GM18511 (cell line): Measurements from ENCODE around the gene DSEL.

ENCODE experiments used
- ATAC-seq: cut with Tn5 transposase; IDR thresholded peaks from one replicate; pipeline ENCODE4 v1.9.1; 2021; ENCODE audit warnings: mild to moderate bottlenecking, moderate library complexity; ENCODE audit not compliant: unreplicated experiment

The DSEL gene

DNA sequence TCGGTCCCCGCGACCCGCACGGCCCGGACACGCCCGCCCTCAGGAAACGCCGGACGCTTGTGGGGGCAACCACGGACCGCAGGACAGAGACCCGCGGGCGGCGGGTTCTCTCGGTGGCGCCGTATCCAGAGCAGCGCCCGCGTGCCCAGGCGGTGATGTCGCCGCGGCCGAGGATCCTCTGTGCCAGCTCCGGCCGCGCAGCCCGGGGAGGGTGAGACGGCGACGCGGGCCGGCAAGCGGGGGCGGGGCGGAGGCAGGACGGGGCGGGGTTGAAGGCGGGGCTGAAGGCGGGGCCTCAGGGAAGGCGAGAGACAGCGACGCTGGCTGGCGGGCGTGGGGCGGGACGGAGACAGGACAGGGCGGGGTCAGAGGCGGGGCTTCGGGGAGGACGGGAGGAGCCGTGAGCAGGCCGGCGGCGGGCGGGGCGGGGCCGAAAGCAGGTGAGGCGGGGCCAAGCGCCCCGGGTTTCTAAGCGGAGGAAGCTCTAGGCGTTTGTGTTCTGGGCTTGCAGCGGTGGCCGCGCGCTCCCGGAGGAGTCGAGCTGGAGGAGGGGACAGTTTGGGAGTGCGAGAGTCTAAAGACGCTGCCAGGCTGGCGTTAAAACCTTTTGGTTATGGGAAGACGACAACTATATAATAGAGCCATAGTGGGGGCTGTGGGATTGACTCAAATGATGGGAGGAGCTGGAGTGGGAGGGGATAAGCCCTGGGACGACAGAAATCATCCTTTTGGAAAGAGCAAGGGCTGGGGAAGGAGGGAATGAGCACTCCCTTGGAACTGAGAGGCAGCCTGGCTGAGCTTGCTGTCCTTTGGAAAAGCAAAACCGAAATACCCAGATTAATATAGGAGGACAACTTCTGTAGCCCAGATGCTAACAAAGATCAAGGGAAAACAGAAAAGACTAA, at the start of gene DSEL:
DSEL (minus strand) TSS at position 182 of the 905 bp plus-strand sequence. CDS start 2,112 bp downstream, outside the sequence.
- peak; percentile 93 for ATAC-seq

- ATAC-seq, result no peak
These were observed 36.9 kb upstream of the DSEL start for GRCh38 chr18:67553437-67553836.

DNA sequence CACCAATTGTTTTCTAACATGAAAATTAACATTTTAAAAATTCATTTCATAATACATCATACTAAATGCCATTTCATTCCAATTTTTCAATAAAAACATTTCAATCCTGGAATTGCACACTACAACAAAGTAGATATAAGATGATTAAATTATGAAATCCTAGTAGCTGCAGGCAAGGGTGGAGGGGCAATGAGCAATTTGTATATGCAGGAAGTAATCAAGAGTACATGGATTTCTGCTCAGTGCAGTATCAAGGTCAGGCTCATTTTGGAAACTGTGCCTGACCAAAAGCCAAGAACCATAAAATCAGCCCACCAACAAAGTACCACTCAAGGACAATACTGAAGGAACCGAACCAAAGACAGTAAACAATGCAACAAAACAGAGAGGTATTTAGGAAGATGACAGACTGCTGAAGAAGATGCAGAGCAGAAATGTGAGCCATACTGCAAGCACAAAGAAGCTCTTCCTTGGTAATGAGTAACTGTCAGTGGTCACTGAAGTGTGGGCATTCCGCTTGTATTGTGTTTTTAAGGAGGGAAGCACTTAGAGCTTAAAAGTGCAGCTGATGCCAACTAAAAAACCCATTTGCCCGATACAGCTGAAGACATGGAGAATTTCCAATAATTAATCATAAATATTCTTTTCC, 34.5 kb upstream of the DSEL start:
- no peak for ATAC-seq

- no peak for ATAC-seq
These were observed 33.4 kb upstream of the DSEL start for GRCh38 chr18:67549946-67550345.

DNA sequence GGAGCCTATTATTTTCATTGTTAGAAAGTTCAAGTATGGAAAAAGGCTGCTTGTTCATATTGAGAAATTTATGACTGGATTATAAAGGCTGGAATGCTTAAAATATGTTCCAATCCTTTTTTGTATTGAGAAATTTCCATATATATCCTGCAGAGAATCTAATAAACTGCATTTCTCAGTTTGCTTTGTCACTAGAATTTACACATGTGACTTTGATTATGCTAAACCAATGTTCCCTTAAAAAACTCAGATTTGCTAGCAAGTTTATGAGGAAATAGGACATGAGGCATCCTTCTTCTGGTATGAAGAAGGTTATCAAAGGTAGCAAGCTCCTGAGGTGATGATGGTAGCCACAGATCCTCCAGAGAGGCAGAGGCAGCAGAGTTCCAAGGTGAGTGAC, 29.2 kb upstream of the DSEL start:
- ATAC-seq, result no peak

GRCh38 chr18:67540559-67540958, 24.0 kb upstream of the DSEL start:
- ATAC-seq, result no peak

- ATAC-seq, result no peak
These were observed 15.4 kb upstream of the DSEL start for GRCh38 chr18:67531929-67532328.

GRCh38 chr18:67525328-67526099, 9.0 kb upstream of the DSEL start:
- ATAC-seq, result no peak

GRCh38 chr18:67520351-67520921, 3.9 kb upstream of the DSEL start:
- no peak for ATAC-seq

DNA sequence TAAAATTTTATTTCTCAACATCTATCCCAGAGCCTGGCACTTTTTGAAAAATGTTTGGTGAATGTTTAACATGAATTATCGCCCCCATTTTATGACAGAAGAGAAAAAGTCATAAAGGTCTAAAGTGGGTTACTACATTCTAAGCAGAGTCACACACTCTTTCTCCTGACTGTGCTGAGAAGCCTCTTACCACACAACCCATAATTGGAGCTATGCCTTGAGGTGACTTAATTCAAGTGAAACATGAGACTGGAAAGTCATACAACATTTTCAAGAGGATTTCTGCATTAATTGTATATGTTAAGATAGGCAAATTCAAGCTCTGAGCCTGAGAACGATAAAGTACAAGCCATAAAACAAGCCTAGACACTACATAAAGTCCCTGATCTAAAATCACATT, 3.1 kb upstream of the DSEL start:
- ATAC-seq, result no peak

DNA sequence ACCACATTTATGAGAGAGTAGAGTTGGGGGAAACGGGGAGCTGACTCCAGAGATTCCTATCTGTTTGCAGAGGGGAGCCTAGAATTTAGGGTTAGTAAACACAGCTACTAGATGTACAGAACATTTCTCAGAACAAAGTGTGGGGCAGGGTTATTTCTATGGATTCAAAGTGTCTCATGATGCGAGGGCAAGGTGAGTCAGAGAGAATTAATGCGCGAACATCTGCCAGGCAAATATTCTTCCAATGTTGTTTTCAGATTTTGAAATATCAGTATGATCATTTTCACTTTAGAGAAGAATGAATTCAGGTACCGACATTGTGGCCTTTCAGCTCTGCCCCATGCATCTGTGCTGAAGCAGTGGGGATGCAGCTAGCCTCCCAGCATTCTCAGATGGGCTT, 2.0 kb upstream of the DSEL start:
- ATAC-seq, result no peak

DNA sequence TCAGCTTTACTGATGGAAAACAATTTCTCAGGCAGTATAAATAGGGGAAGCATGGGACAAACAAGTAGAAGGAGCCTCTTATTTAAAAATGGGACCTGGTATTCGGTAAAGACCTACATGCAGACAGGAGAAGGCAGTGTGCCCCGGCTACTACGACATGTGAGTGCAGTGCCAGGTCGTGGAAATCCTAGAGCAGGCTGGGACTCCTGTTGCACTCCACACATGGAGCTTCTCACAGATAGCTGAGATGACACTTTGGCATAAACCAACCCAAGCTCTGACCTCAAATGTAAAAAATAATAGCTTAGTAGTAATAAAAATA, 885 bp upstream of the DSEL start:
- no peak for ATAC-seq

DNA sequence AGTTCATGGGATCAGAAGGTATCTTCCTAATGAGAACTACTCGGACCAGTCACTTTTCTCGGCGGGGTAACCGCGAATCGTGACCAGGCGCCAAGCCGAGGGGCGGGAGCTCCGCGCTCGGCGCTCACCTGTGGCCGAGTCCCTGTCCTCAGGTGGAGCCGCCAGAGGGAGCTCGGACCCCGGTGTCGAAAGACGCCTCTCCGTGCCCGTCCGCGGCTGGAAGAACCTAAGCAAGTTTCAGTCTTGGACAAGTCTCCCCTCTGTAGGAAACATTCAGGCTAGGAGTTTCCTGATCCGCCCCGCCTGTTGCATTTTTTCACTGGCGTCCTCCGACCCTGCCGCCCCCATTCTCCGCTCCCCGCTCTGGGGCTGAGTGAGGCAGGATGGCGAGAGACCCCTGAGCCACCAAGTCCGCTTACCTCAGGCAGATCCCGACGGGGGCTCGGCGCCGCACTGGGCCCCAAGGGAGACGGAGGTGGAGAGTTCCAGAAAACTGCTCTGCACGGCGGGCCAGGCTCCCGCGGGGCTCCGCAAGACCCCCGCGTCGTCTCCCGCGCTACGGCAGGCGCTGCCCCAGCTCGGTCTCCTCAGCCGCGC, 480 bp downstream of the DSEL start:
- ATAC-seq, result peak; percentile 53

- no peak for ATAC-seq
These were observed 1.5 kb downstream of the DSEL start for GRCh38 chr18:67514901-67515540.

DNA sequence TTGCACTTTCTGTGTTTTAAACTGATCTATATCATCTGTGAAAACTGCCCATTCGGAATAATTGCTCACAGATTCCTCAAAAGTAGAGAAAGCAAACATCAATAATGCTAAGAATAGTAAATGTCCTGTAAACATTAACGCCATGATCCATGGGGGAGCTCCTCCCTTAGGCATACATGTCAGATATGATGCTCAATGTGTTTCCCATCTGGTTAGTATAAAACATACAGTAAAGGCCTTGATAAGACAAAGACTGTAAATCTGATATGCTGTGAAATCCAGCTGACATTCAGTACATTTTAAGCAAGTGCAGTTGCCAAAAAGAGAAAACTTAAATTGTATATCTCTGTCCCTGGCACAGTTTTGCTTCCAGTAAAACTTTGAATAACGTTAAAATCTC, 2.1 kb downstream of the DSEL start:
- ATAC-seq, result no peak

GRCh38 chr18:67513280-67513679, 3.2 kb downstream of the DSEL start:
- ATAC-seq, result no peak

DNA sequence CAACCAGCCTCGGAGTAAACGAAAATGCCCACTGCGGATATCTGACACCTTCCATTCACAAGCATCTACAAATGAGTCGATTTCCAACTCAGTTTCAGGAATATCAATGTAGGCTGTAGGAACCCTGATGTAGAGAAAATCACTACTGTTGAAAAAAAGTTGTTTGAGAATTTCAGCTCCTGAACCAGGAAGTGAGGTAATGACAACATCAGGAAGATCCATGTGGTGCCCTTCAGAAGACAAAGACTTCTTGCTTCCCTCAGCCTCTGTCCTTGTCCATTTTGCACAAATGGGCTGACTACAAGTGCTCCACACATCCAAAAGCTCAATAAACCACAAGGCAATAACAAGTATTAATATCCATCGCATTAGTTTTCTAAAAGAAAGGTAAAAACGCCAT, 4.7 kb downstream of the DSEL start:
- no peak for ATAC-seq

DNA sequence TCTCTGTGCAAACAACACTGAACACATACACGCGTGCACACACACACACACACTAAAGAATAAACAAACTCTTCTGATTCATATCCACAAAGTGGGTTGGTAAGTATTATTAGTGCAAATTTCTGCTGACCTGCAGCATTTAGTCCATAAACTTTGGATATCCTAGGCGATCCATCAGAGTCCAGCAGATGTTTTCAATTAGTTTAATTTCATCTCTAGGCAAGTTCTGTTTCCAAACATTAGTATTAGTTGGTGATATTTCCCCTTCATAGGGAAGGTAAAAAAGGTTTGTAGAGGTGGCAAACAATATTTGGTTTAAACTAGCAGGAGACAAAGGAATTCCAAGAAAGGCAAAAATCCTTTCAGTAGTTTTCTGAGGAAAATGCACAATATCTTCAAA, 5.7 kb downstream of the DSEL start:
- ATAC-seq, result no peak

DNA sequence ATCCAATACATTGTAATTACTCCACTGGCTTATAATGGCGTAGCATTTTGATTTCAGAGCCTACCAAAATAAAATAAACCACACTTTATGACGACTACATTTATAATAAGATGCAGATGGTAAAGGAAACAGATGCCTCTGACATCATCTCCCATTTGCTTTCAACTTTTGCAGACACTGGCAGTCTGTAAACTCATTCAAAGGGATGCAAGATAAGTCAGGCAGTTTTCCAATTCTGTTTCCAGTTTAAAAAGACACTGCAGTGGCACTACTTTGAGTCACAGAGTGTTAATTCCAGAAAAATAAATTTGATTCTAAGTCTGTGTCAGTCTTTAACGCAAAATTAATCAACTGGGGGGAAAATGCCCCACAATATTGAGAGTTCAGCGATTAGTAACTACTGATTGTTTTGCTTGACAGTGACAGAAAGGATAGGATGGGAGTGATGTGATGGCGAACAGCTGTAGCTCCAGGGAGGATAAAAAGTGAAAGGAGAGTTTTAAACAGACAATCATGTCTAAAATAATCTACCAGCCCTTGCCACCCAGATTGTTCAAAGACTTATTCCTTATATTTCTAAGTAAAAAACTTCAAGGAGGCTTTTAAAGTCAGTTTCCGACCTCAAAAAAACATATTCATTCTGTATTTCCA, 6.7 kb downstream of the DSEL start:
- no peak for ATAC-seq

GRCh38 chr18:67508146-67508545, 8.4 kb downstream of the DSEL start:
- no peak for ATAC-seq
